GM04503 (cell line): ENCODE results near the gene SHC3.

ENCODE experiments used
- DNase-seq: peaks from one replicate; pipeline ENCODE4 v3.0.0-alpha.2; 2012; ENCODE audit warnings: low read depth

SHC3 gene

DNA sequence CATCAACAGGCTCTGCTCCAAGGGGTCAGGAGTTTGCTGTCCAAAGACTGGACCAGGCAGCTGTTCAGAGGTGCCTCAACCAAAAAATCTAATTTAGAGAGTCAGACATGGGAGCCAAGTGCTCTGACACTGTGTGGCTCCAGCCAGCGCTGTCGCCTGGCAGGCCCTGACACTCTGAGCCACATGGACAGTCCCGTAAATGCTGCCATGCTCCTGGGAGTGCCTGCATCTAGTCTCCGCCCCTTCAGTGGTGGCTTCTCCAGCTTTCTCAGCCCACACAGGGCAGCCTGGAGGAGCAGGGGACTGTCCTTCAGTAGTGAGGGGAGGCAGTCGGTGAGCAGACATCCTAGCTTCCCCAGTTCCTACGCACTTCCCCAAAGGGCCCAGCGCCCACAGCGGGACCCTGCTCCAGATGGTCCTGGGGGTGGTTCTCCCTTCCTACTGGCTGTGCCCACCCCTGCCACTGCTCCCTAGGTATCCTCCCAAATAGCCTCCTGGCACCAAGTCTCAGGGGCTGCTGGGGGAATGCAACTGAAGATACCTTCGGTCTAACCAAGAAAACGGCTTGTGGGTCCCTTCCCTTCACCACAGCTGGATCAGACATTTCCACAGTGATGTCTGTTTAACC is 72.3 kb downstream of the SHC3 start:
- DNase-seq, result no peak

DNA sequence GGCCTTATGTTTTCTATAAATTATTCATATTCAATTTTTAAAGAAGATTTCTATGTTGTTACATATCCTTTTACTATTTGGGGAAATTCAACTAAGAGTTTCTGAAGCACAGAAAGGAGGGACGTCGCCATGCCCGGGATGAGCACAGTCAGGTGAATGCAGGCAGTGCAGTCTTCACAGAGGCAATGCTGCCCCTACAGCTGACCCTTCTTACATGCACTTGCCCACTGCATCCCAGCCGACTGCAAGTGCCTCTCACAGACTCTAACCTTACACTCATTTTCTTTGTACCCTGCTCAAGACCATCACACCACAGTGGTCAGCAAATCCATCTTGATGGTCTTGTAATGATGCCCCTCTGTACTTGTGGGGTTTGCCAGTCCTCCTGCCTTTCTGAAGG is 73.8 kb downstream of the SHC3 start:
- DNase-seq, result no peak

DNA sequence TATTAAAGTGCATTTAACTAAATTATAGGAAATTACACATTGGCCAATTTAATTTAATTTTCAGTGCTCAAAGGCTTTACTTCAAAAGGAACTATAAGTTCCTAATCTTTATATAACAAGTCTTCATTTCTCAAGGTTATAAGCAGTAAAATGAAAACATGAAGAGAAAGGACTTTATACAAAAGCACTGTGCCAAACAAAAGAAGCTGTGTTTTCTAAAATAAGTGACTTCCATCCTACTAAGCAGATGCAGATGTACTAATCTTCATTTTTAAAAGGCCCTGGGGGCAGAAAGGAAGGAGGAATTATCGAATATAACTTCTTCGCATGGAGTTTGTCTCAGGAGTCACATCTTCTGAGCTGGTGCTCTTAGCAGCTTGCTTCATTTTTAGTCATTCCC is 81.4 kb downstream of the SHC3 start:
- DNase-seq, result no peak

DNA sequence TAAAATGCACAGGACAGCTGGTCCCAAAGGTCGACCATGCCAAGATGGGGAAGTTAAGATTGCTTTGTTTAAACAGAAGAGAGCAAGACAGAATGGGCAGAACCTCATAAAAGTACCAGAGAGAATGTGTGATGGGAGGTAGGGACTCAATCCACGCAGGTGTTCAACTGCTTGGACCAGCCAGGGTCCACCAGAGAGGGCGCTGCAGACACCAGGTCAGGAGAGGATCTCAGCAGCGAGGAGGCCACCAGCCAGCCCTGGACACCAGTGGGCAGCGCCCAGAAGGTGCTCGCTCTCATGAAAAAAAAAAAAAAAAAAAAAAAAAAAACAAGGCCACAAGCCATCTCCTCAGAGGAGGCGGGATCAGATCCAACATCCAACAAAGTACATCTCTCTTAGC is 81.8 kb downstream of the SHC3 start:
- no peak for DNase-seq

DNA sequence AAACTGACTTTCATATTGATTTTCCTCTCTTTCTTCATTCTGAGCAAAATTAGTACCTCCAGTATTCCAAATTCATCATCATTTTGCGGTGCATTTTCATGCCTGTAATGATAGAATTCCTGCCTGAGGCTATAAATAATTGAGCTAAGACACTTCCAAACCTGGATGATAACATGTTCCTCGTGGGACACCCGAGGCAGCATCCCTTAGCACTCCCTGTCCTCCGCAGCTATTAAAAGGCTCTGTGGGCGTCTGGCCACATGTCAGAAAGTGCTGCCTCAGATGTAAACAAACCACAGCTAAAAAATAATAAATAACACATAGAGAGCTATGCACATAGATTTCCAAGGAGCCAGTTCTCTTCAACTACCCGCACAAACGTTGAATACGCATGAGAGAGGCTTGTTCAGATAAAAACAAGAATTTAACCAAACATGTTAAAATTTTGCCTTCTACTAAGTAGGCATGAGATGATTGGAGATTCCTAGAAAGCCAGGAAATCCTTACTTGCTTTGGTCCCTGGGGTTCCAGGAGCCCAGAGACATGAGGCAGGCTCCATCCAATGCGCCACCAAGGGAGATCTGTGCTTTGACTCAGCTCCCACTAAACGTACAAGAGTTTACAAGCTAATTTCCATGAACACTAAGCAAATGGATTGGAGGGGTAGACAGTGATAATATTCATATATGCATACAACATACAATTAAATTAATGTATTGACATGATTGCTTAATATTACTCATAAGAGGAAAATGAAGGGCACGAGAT is 82.7 kb downstream of the SHC3 start:
- no peak for DNase-seq

DNA sequence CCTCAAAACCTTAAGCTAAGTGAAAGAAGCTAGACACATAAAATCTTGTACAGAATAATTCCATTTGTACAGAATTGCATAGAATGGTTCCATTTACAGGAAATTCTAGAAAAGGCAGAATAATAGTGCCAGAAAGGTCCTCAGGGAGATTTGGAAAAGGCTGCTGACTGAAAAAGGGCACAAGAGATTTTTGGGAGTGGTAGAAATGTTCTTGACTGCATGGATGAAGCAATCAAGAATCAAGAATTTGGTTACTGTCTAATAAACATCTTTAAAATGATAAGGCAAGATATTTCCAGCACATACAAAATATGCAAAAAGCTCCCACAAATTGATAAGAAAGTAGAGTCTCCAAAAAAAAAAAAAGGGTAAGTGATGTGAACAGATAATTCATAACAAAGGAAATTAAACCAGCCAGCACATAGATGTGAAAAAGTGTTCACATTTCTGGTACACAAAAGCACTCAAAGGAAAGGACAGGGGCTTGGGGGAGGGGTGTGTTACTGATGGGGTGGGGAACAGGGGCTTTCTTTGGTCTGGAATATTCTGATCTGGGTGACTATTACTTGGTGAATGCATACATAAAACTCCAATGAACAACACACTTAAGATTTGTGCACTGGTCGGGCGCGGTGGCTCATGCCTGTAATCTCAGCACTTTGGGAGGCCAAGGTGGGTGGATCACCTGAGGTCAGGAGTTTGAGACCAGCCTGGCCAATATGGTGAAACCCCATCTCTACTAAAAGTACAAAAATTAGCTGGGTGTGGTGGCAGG is 85.2 kb downstream of the SHC3 start:
- DNase-seq, result no peak

DNA sequence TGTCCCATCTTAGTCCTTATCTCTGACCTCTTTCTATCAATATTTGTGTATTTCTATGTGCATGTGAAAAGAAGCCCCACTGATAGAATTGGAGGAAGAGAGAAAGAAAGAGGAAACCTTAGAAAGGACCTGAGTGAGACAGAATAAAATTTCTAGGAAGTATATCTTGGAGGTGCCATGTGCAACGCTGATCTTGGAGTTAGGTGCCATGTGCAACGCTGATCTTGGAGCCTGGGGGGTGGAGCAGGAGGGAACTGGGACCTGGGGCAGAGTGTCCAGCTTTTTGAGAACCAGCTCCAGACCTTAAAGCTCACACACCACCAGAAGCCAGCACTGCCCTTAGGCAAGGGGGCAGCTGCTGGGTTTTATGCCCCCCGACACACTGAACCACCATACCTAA is 89.4 kb downstream of the SHC3 start:
- DNase-seq, result no peak

DNA sequence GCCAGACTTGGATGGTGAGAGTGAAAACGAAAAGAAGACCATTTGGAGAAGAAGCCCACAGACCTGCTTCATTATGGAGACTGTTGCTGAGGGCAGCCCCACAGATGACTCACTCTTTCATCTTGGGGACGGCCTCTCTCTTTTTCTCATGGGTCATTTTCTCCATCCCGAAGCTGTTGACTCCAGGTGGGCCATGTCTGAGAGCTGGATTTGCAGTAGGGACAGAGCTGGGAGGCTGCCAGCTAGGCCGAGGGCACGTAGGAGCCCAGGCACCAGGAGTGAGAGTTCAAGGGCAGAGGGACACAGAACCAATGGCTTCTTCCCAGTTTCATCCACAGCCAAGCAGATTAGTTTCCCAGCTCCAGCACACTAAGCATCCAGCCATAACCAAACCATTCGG is 95.0 kb downstream of the SHC3 start:
- no peak for DNase-seq

DNA sequence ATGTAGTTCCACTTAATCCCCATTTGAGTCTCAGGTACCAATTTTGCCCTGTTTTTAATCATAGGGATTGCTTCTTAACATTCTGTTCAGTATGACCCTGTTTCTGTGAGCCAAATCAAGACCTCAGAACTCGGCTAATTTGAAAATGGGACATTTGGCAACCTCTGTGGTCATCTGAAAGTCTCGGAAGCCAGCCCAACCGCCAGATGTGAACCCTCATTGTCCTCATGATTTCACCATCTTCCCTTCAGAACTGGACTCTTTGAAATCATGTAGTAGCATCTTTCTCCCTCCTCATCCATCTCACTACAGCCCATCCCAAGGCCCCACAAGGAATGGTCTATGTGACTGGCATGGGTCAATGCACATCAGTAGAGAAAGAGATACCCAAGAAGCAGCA is 98.4 kb downstream of the SHC3 start:
- peak; percentile 1 for DNase-seq

DNA sequence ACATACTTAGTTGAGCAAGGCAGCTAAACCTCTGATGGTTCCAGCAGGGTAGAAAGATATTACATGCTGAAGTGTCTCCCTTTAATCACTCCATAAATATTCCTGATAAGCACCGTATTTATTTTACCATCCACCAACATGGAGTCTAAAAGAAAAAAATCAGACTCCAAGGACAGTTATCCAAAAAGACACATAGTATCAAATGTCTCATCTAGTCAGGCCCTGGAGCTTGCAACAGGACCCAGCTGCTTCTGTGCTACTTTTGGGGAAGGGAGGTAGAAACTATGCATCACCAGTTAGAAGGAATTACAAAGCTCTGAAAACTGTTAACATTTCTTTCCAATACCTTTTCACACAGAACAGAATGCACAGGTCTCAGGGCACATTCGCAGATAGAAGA is 99.2 kb downstream of the SHC3 start:
- DNase-seq, result no peak

DNA sequence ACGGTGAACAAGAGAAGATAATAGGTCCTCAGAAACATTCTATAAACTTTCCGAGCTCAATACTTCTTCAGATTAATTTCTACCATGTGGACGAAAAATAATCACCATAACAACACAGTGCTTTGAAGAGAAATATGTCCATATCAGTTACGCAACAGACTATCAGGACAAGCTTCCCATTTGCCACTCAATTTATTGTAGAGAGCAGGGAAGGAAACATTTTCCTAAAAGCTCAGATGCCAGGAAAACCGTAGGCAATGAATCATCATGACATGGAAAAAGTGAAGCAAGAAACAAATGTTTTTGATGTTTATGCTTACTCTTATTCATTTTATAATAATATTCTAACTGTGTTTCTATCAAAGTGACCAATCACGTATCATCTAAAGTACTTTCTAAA is 99.8 kb downstream of the SHC3 start:
- DNase-seq, result peak; percentile 27

DNA sequence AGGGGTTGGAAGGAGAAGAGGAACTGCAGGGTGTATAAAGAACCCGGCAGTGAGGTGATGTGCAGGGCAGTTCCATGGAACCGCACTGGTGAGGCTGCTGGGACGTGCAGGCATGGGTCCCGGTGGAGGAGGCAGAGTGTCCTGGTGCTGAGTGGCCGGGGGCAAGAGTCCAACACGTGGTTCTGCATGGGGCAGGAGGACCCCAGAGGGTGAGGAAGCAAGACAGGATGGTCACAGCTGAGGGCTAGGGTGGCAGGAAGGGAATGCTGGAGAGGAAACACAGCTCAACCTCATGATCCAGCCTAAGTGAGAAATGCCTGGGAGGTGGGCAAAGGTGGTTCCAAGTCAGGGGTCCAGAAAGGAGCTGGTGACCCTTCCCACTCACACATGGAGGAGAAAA is 100.2 kb downstream of the SHC3 start:
- DNase-seq, result no peak

DNA sequence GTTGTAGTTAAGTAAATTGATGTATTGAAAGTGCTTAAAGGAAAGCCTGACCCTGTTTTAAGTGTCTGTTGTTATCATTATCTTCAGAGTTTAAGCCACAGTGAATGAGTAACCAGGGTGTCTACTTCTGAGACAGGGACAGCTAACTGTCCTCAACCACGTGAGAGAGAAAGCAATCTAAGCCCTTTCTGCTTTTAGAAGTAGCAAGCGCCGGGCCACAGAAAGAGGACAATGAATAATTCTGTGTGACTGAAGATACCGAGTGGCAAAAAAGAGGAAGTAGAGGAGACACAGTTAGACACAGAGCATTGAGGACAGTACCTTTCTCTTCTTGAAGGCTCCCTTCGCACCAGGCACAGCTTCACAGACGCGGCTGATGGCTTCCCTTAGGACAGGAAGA is 101.1 kb downstream of the SHC3 start:
- DNase-seq, result no peak

DNA sequence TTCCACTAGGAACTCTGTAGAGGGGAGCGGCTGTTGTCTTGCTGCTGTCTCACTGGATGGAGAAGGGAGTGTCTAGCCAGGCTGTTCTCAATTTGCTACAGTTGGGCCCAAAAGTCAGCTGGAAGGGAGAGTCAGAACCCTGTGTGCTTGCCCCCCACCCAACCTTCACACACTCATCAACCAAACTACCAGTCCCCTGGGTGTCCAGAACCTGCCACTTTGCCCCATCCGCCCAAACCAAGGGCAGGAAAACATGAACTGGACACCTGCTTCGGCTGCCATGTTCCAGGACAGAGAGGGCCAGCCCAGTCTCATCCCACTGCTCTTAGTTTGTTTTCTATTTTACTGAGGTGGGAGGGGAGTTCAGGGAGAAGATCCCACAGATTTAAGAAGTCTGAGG is 105.2 kb downstream of the SHC3 start:
- no peak for DNase-seq

DNA sequence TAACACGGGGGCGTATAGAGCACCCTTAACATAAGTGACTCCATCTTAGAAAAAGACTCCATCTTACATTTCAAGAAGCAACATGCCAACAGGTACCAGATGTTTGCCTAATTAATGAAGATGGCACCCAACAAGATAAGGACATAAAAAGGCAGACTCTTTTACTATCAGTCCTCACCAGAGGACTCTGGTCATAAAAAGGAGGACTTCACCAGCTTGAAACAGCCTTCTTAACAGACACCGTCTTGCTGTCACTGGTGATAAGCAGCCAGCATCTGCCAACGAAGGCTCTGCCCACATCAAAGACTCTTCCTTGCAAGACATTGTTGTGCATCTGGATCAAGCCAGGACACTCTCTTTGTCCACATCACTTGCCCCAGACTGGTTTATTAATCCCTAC is 107.0 kb downstream of the SHC3 start:
- DNase-seq, result no peak

DNA sequence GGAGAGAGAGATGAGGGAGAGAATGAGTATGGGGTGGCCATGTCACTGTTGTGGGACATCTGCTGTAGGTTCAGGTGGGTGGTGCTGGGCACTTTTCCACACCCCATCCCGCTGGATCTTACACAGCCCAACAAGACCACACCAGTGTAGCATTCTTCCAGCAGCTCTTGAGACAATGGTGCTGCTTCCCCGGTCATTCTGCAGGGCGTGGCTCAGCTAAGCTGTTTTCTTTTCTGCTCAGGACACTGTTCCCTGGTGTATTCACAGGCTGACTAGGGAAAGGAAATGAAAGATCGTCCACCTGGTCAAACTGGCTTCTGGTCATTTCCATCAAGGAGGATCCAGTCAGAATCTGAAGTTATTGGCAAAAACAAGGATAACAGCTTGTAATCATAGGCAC is 111.8 kb downstream of the SHC3 start:
- no peak for DNase-seq

DNA sequence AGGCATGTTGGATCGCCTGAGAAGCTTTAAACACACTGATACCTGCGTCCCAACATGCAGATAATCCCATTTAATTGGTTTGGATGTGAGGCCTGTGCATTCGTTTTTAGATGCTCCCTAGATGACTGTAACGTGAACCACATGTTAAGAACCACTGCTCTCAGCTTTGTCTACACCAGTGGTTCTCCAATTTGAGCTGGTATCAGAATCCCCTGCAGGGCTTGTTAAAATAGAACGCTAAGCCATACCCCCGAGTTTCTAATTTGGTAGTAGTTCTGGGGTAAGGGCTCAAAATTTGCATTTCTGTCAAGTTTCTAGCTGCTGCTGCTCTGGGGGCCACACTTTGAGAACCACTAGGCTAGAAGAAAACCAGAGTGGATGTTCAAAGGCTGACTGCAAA is 112.7 kb downstream of the SHC3 start:
- DNase-seq, result no peak

DNA sequence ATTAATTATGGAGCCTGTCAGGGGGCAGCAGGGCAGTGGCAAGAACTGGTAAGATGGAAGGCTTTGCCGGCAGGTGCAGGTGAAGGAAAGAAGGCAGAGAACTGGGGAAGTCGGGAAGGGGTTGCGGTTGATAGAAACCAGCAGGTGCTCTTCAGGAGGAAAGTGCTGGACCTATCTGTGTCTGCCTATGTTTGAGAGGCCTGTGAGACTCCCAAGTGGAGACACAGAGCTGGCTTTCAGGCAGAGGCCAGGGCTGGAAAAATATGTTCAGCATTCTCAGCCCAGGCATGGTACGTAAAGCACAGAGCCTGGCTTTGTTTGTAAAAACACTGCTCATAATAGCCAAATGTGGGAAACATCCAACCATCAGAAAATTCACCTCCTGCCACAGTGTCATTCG is 117.8 kb downstream of the SHC3 start:
- no peak for DNase-seq

DNA sequence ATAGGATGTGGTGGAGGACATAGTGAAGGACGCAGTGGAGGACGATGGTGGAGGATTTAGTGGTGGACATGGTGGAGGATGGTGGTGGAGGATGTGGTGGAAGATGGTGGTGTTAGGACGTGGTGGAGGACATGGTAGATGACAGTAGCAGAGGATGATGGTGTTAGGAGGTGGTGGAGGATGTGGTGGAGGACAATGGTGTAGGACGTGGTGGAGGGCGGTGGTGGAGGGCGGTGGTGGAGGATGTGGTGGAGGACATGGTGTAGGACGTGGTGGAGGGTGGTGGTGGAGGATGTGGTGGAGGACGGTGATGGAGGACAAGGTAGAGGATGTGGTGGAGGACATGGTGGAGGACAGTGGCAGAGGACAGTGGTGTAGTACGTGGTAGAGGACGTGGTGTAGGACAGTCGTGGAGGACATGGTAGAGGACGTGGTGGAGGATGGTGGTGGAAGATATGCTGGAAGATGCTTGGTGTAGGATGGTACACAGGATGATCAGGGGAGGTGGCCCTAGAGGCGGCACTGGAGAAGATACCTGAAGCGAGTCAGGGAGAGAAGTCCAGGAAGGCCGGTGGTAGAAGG is 118.6 kb downstream of the SHC3 start:
- no peak for DNase-seq

DNA sequence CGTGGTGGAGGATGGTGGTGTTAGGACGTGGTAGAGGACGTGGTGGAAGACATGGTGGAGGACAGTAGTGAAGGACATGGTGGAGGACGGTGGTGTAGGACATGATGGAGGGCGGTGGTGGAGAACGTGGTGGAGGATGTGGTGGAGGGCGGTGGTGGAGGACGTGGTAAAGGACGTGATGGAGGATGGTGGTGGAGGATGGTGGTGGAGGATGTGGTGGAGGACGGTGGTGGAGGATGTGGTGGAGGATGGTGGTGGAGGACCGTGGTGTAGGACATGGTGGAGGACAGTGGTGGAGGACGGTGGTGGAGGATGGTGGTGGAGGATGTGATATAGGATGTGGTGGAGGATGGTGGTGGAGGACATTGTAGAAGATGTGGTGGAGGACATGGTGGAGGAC is 119.7 kb downstream of the SHC3 start:
- DNase-seq, result no peak

DNA sequence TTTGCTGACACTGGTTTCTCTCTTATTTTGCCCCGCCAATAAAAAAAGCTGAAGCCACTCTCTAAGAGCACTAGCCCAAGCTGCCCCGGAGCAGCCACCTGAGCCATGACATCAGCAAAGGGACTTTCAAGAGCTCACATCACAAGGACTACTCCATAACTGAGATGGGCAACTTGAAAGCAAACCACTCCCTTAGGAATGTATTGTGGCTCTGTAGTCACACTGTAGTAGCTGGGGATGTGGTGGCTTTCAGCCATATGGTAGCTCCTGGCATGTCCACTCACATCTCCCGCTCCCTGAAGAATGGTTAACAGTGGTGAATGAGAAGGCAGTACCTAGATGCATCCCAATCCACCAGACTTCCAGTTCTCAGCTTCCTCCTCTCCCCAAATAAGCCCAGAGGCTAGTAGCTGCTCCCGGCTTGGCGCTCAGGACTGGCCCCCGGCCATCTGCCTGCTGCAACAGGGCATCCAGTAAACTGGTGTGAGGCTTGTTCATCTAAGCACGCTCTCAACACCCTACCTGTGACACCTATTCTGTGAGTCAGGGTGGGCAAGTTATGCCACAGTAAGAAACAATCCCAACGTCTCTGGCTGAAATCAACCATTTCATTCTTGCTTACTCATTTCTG is 123.6 kb downstream of the SHC3 start:
- no peak for DNase-seq

DNA sequence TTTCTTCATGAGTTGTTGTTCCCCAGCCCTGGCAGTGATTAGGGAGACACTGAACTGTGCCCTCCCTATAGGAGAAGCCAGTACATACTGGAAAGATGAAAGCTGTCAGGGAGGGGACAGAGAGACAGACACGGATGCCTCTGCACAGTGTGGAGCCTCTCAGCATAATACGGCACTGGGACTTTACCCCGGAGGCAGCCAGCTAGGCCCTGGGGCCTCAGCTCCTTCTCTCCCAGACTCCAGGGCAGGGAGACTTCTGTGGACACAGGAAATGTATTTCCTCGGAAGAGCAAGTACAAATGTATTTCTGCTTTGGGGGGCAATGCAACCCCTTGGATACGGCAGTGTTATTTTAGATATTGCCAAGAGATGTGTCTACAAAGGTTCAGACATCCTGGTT is 125.3 kb downstream of the SHC3 start:
- no peak for DNase-seq
